Activated CD4-positive, alpha-beta T cell treated with anti-CD3 and anti-CD28 coated beads for 36 hours (primary cell): ENCODE measurements around the gene SYN1. TPM values are rescaled to one million over a fixed set of nuclear protein-coding genes. Genes with fewer than 3 reads are reported as not detected.

Source experiments
- ATAC-seq: fragments of 200-7000 bp; cut with Tn5 transposase; one replicate; pipeline ENCODE4 v1.10.0; 2021; ENCODE audit warnings: mild to moderate bottlenecking, moderate library complexity
- CTCF ChIA-PET: fragments of 350-600 bp; sonication (Branson Sonifier 250); formaldehyde crosslinking; loops from one replicate; lab custom pipeline; 2021; ENCODE audit warnings: antibody characterized with exemption; lab: Charles Lee
- POLR2A ChIA-PET: fragments of 350-600 bp; sonication (Branson Sonifier 250); formaldehyde crosslinking; loops from one replicate; lab custom pipeline; 2021; ENCODE audit warnings: antibody characterized with exemption, inconsistent platforms; lab: Charles Lee
- DNase-seq: peaks from one replicate; pipeline ENCODE4 v3.0.0-alpha.2; 2020
- H3K27ac Mint-ChIP-seq: one replicate; pipeline ENCODE4 v1.8.0; 2021; ENCODE audit warnings: mixed read lengths
- H3K27me3 Mint-ChIP-seq: one replicate; pipeline ENCODE4 v1.8.0; 2021; ENCODE audit warnings: mixed read lengths
- H3K36me3 Mint-ChIP-seq: one replicate; pipeline ENCODE4 v1.8.0; 2021; ENCODE audit warnings: low read depth, mixed read lengths
- H3K4me1 Mint-ChIP-seq: one replicate; pipeline ENCODE4 v1.8.0; 2021; ENCODE audit warnings: mixed read lengths
- H3K4me3 Mint-ChIP-seq: one replicate; pipeline ENCODE4 v1.8.0; 2021; ENCODE audit warnings: mild to moderate bottlenecking, moderate library complexity, mixed read lengths
- H3K9me3 Mint-ChIP-seq: one replicate; pipeline ENCODE4 v1.8.0; 2021; ENCODE audit warnings: low read depth, mixed read lengths
- intact Hi-C, 2 experiments: fragments of 100-400 bp; cut with DNase I in 1 of 2; cut with micrococcal nuclease in 1 of 2; formaldehyde crosslinking; loops; one replicate each; pipeline versions ENCODE4 v1.14.2 to v1.15.1; 2022 to 2024; cut with DNase I, micrococcal nuclease
- total RNA-seq, 2 experiments: library from RNA; stranded (reverse); gene quantifications; one replicate each; pipeline ENCODE4 v1.2.3, GENCODE V29; 2021

SYN1 gene
- total RNA-seq, 2 experiments from 2014 or later = 0.82 to 0.98 TPM

GRCh38 chrX:47634871-47635575 lies 15.4 kb upstream of the SYN1 start:
- H3K36me3 Mint-ChIP-seq = peaks cover 35% of the 10 kb centered on the region
- ChIA-PET POLR2A (interaction anchor here (1.5 kb wide), 1 partner anchor 15 kb away, joined by 3 read pairs; the partner anchor contains the start of gene ELK1), CTCF (no interaction called here)
- H3K27ac Mint-ChIP-seq = no peak overlapping the region
- no peak overlapping the region for H3K4me3 Mint-ChIP-seq
- ATAC-seq = peak; percentile 64
- H3K27me3 Mint-ChIP-seq = no peaks in the 10 kb centered on the region
- H3K4me1 Mint-ChIP-seq = peaks cover 35% of the 10 kb centered on the region
- H3K9me3 Mint-ChIP-seq = no peaks in the 10 kb centered on the region
- intact Hi-C loops = no loop called here
- DNase-seq = peak; percentile 55

GRCh38 chrX:47633689-47634590 lies 14.3 kb upstream of the SYN1 start:
- POLR2A ChIA-PET = interaction anchor here (1.5 kb wide), 1 partner anchor 17 kb away, joined by 3 read pairs; the partner anchor contains the start of gene ELK1
- H3K36me3 Mint-ChIP-seq = peaks cover 25% of the 10 kb centered on the region
- H3K9me3 Mint-ChIP-seq = no peaks in the 10 kb centered on the region
- no peak overlapping the region for H3K27ac Mint-ChIP-seq
- intact Hi-C loops = no loop called here
- no peak for ATAC-seq
- no peak overlapping the region for H3K4me3 Mint-ChIP-seq
- no peaks in the 10 kb centered on the region for H3K27me3 Mint-ChIP-seq
- no peak for DNase-seq
- H3K4me1 Mint-ChIP-seq = peaks cover 34% of the 10 kb centered on the region
- CTCF ChIA-PET = no interaction called here

- intact Hi-C loops = no loop called here
- Mint-ChIP-seq H3K27ac (peak overlapping the region; percentile 37), H3K36me3 (peaks cover 15% of the 10 kb centered on the region), H3K4me1 (peaks cover 31% of the 10 kb centered on the region), H3K27me3 (no peaks in the 10 kb centered on the region), H3K4me3 (no peak overlapping the region), H3K9me3 (no peaks in the 10 kb centered on the region)
- no peak for DNase-seq
- ATAC-seq = no peak
- ChIA-PET POLR2A (no interaction called here), CTCF (no interaction called here)
These were observed 13.0 kb upstream of the SYN1 start for GRCh38 chrX:47632666-47633065.

- CTCF ChIA-PET = interaction anchor here (1.1 kb wide), 1 partner anchor 10 kb away, joined by 4 read pairs; no protein-coding TSS in a partner anchor
- H3K4me3 Mint-ChIP-seq = no peak overlapping the region
- H3K27ac Mint-ChIP-seq = no peak overlapping the region
- H3K4me1 Mint-ChIP-seq = peaks cover 26% of the 10 kb centered on the region
- H3K27me3 Mint-ChIP-seq = no peaks in the 10 kb centered on the region
- intact Hi-C loops = no loop called here
- POLR2A ChIA-PET = no interaction called here
- no peak for ATAC-seq
- no peaks in the 10 kb centered on the region for H3K9me3 Mint-ChIP-seq
- DNase-seq = no peak
- peaks cover 7% of the 10 kb centered on the region for H3K36me3 Mint-ChIP-seq
These were observed 12.0 kb upstream of the SYN1 start for GRCh38 chrX:47631676-47632075.

GRCh38 chrX:47629419-47630200 lies 10.0 kb upstream of the SYN1 start, which contains the start of gene CFP:
Gene CFP (minus strand): TSS chrX:47629930. CDS start chrX:47629844, 86 bp downstream.
- DNase-seq = peak; percentile 23
- CTCF ChIA-PET = interaction anchor here (1.2 kb wide), 1 partner anchor 15 kb away, joined by 5 read pairs; no protein-coding TSS in a partner anchor
- H3K36me3 Mint-ChIP-seq = peaks cover 4% of the 10 kb centered on the region
- POLR2A ChIA-PET = no interaction called here
- peak within 1 kb of the TSS; percentile 87 for H3K27ac Mint-ChIP-seq
- H3K4me1 Mint-ChIP-seq = peaks cover 22% of the 10 kb centered on the region
- intact Hi-C loops = loop anchor here (2.0 to 5.0 kb wide), 2 partner anchors 47 to 67 kb away; partner anchors contain the start of genes ARAF (in 1 of the 2) and TIMP1 (in 1 of the 2)
- H3K9me3 Mint-ChIP-seq = no peaks in the 10 kb centered on the region
- no peaks in the 10 kb centered on the region for H3K27me3 Mint-ChIP-seq
- peak within 1 kb of the TSS; percentile 54 for H3K4me3 Mint-ChIP-seq
- peak; percentile 71 for ATAC-seq

GRCh38 chrX:47628982-47629381 lies 9.3 kb upstream of the SYN1 start:
- Mint-ChIP-seq H3K27me3 (no peaks in the 10 kb centered on the region), H3K36me3 (peaks cover 4% of the 10 kb centered on the region), H3K4me3 (peak overlapping the region; percentile 54), H3K9me3 (no peaks in the 10 kb centered on the region), H3K4me1 (peaks cover 23% of the 10 kb centered on the region), H3K27ac (peak overlapping the region; percentile 82)
- intact Hi-C loops = loop anchor here (2.0 to 5.0 kb wide), 2 partner anchors 46 to 67 kb away; partner anchors contain the start of genes ARAF (in 1 of the 2) and TIMP1 (in 1 of the 2)
- DNase-seq = peak; percentile 35
- peak; percentile 33 for ATAC-seq
- ChIA-PET CTCF (interaction anchor here (0.5 to 1.2 kb wide), 3 partner anchors 15 to 438 kb away, joined by 3 to 5 read pairs (median 4); no protein-coding TSS in a partner anchor), POLR2A (no interaction called here)

- H3K27me3 Mint-ChIP-seq = no peaks in the 10 kb centered on the region
- intact Hi-C loops = loop anchor here in 1 of 2 experiments (5.0 kb wide), 1 partner anchor 63 kb away; the partner anchor contains the start of gene ARAF
- H3K4me3 Mint-ChIP-seq = no peak overlapping the region
- ATAC-seq = no peak
- DNase-seq = no peak
- H3K36me3 Mint-ChIP-seq = peaks cover 4% of the 10 kb centered on the region
- peaks cover 30% of the 10 kb centered on the region for H3K4me1 Mint-ChIP-seq
- H3K27ac Mint-ChIP-seq = no peak overlapping the region
- no peaks in the 10 kb centered on the region for H3K9me3 Mint-ChIP-seq
- ChIA-PET POLR2A (no interaction called here), CTCF (interaction anchor here (0.6 kb wide), 1 partner anchor 229 kb away, joined by 3 read pairs; no protein-coding TSS in a partner anchor)
These were observed 5.7 kb upstream of the SYN1 start for GRCh38 chrX:47625365-47625764.

- CTCF ChIA-PET = interaction anchor here (0.6 to 0.9 kb wide), 3 partner anchors 18 to 49 kb away, joined by 3 to 5 read pairs (median 3); no protein-coding TSS in a partner anchor
- peak; percentile 72 for ATAC-seq
These were observed 3.9 kb upstream of the SYN1 start for GRCh38 chrX:47623540-47624027.

GRCh38 chrX:47621851-47622250 lies 2.2 kb upstream of the SYN1 start:
- Mint-ChIP-seq H3K27me3 (no peaks in the 10 kb centered on the region), H3K4me1 (peaks cover 13% of the 10 kb centered on the region), H3K9me3 (no peaks in the 10 kb centered on the region), H3K27ac (no peak overlapping the region), H3K36me3 (peaks cover 3% of the 10 kb centered on the region), H3K4me3 (no peak overlapping the region)
- DNase-seq = no peak
- CTCF ChIA-PET = no interaction called here
- intact Hi-C loops = loop anchor here in 1 of 2 experiments (5.0 kb wide), 1 partner anchor 40 kb away; the partner anchor contains the start of gene TIMP1
- ATAC-seq = no peak
- POLR2A ChIA-PET = no interaction called here

More at GRCh38 chrX:47623540-47624027, 3.9 kb upstream of the SYN1 start:
- Mint-ChIP-seq H3K4me1 (peaks cover 16% of the 10 kb centered on the region), H3K36me3 (peaks cover 3% of the 10 kb centered on the region), H3K4me3 (peak overlapping the region; percentile 69), H3K9me3 (no peaks in the 10 kb centered on the region), H3K27me3 (no peaks in the 10 kb centered on the region), H3K27ac (no peak overlapping the region)
- POLR2A ChIA-PET = interaction anchor here (0.6 kb wide), 2 partner anchors 39 to 1291 kb away, joined by 3 to 8 read pairs; no protein-coding TSS in a partner anchor
- DNase-seq = peak; percentile 55
- intact Hi-C loops = loop anchor here in 1 of 2 experiments (5.0 kb wide), 1 partner anchor 41 kb away; the partner anchor contains the start of gene TIMP1

GRCh38 chrX:47620303-47620685 lies 637 bp upstream of the SYN1 start:
- ChIA-PET CTCF (no interaction called here), POLR2A (no interaction called here)
- peaks cover 13% of the 10 kb centered on the region for H3K4me1 Mint-ChIP-seq
- no peaks in the 10 kb centered on the region for H3K27me3 Mint-ChIP-seq
- H3K27ac Mint-ChIP-seq = no peak overlapping the region
- H3K36me3 Mint-ChIP-seq = no peaks in the 10 kb centered on the region
- intact Hi-C loops = loop anchor here (1.0 to 5.0 kb wide), 2 partner anchors 38 to 59 kb away; partner anchors contain the start of genes ARAF (in 1 of the 2) and TIMP1 (in 1 of the 2)
- H3K4me3 Mint-ChIP-seq = peak overlapping the region; percentile 38
- ATAC-seq (no peak), DNase-seq (no peak)
- H3K9me3 Mint-ChIP-seq = no peaks in the 10 kb centered on the region
